ENCODE data around the gene CCDC197.

Gene CCDC197

DNA sequence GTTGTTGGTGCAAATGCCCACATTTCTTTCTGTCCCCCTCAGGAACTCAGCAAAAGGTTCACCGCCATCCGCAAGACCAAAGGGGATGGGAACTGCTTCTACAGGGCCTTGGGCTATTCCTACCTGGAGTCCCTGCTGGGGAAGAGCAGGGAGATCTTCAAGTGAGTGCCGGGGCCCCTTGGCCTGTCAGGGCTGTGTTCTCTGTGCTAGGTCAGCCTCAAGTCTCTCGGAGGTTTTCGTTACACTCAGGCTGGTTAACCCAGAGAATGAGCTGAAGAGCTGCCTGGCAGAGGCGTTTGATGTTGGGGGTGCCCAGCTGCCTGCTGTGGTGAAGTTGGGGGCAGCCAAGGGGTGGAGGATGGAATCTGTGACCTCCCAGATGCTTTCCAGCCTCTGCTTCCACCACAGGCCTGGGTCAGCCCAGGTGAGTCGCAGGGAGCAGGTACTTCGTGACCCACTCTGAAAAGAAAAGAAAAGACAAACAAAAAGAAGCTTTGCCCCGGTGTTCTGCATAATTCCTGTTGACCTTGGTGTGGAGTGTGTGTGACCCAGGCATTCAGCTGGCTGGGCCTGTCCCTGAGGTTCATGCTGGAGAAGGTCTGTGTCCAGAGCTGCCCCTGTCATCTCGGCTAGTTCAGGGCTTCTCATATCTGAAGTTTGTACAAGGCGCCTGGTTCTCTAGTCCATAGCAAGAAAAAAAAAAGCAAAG, 42.0 kb downstream of the CCDC197 start:
- TF ChIP-seq, protein P1, sequence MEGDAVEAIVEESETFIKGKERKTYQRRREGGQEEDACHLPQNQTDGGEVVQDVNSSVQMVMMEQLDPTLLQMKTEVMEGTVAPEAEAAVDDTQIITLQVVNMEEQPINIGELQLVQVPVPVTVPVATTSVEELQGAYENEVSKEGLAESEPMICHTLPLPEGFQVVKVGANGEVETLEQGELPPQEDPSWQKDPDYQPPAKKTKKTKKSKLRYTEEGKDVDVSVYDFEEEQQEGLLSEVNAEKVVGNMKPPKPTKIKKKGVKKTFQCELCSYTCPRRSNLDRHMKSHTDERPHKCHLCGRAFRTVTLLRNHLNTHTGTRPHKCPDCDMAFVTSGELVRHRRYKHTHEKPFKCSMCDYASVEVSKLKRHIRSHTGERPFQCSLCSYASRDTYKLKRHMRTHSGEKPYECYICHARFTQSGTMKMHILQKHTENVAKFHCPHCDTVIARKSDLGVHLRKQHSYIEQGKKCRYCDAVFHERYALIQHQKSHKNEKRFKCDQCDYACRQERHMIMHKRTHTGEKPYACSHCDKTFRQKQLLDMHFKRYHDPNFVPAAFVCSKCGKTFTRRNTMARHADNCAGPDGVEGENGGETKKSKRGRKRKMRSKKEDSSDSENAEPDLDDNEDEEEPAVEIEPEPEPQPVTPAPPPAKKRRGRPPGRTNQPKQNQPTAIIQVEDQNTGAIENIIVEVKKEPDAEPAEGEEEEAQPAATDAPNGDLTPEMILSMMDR (IDR thresholded peaks at IDR 0.05; ENCODE audit: low read depth, low read length): no peak
- in situ Hi-C loops (cut with HindIII; ENCODE audit: low sequenced_read_pairs): no loop called here
- DNase-seq (ENCODE audit: low read depth, low spot score): no peak
- H3K4me3 ChIP-seq (ENCODE audit: low read depth, low read length): no peak overlapping the region

DNA sequence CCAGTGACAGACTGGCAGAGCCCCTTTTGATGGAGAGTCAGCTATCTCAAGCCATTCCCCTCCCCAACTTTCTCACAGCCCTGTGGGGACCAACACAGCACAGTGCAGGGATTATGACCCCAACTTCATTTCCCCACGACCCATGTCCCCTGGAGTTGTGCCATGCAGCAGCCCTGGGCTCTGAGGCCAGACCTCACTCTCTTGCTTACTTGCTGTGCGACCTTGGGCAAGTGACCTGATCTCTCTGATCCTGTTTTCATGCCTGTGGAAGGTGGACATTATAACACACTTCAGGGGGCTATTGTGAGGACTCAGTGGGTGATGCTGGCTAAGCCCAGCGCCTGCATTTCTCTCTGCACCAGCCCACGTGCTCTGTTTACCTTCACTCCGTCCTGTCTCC, 43.1 kb downstream of the CCDC197 start:
- in situ Hi-C loops (cut with HindIII; ENCODE audit: low sequenced_read_pairs): no loop called here

DNA sequence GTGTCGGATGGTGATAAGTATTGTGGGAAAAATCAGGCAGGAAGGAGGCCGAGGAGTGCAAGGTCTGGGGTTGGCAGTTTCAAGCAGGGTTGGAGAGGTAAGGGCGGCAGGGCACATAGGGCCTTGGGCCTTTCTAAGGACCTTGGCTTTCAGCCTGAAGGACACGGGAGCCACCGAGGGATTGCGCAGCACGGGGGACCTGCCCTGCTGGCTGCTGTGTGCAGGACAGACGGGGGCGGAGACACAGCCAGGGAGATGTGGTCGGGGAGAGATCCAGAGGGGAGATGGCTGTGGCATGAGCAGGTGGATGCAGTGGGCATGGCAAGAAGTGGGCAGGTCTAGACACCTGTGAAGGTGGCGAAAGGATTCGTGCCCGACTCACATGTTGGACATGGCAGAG, 43.7 kb downstream of the CCDC197 start:
- in situ Hi-C loops (cut with HindIII; ENCODE audit: low sequenced_read_pairs): no loop called here
- TF ChIP-seq, protein P1 (IDR thresholded peaks at IDR 0.05; ENCODE audit: low read depth, low read length): no peak
- H3K4me3 ChIP-seq (ENCODE audit: low read depth, low read length): no peak overlapping the region
- DNase-seq (ENCODE audit: low read depth, low spot score): no peak

More for the DNA sequence above, 43.1 kb downstream of the CCDC197 start:
- TF ChIP-seq, protein P1 (IDR thresholded peaks at IDR 0.05; ENCODE audit: low read depth, low read length): no peak
- H3K4me3 ChIP-seq (ENCODE audit: low read depth, low read length): no peak overlapping the region
- DNase-seq (ENCODE audit: low read depth, low spot score): no peak

DNA sequence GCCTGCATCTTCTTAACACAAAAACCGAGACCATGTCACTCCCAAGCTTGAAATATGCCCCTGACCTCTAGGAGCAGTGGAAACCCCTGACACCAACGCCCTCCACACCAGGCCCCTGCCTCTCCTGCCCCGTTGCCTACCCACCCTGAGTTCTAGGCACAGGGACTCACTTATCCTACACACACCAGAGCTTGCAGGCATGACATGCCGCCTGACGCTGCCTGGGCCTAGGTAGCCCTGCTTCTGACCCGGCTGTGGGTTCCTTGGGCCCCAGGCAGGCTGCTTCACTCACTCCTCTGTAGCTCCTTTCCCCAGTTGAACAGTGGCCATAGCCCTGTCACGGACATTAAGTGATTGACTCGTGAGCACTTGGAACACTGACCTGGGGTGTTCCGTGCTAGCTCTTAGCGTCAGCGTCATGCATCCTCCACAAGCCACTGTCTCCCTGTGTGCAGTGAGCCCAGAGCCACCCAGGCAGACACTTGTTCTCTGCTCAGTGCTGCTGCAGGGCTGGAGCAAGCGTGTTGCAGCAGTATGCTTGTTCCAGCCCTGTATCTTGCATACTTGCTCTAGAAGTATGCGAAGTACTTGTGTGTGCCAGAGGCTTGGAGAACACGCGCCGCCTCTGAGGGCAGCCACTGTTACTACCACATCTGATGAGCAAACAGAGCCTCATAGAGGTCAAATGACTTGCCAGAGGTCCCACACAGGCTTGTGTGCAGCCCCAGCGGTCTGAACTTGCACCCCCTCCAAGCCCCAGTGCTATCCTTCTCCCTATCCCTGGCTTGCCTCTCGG, 44.6 kb downstream of the CCDC197 start:
- DNase-seq (ENCODE audit: low read depth, low spot score): peak; percentile 45
- no peak overlapping the region for H3K4me3 ChIP-seq (ENCODE audit: low read depth, low read length)
- in situ Hi-C loops (cut with HindIII; ENCODE audit: low sequenced_read_pairs): no loop called here
- TF ChIP-seq, protein P1 (IDR thresholded peaks at IDR 0.05; ENCODE audit: low read depth, low read length): no peak

DNA sequence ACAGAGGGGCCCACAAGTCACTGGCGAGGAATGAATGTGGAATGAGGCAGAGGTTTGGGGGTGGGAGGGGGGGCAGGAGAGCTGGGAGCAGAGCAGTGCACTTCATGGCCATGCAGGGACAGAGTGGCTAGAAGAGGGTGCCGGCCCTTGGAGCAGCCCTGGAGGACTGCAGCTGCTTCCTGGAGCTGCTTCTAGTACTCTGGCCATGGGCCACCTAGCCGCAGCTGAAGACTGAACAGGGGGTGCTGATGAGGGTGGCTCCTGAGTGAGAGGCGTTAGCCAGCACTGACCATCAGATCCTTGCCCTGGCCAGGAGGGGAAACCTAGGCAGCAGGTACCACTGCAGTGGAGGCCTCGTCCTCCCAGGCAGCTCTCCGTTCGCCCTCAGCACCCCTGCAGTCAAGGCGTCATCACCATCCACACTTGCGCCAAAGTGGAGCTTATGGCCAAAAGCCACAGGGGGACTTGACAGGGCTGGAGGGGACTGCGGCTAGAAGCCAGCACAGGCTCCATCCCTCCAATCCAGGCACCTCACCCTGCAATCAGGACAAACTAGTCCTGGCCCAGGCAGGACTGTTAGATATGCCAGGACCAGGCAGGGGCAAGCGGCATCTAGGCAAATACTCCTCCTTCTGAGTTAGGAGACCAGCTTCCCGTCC, 45.5 kb downstream of the CCDC197 start:
- no peak for DNase-seq (ENCODE audit: low read depth, low spot score)
- TF ChIP-seq, protein P1 (IDR thresholded peaks at IDR 0.05; ENCODE audit: low read depth, low read length): no peak
- in situ Hi-C loops (cut with HindIII; ENCODE audit: low sequenced_read_pairs): no loop called here
- no peak overlapping the region for H3K4me3 ChIP-seq (ENCODE audit: low read depth, low read length)

DNA sequence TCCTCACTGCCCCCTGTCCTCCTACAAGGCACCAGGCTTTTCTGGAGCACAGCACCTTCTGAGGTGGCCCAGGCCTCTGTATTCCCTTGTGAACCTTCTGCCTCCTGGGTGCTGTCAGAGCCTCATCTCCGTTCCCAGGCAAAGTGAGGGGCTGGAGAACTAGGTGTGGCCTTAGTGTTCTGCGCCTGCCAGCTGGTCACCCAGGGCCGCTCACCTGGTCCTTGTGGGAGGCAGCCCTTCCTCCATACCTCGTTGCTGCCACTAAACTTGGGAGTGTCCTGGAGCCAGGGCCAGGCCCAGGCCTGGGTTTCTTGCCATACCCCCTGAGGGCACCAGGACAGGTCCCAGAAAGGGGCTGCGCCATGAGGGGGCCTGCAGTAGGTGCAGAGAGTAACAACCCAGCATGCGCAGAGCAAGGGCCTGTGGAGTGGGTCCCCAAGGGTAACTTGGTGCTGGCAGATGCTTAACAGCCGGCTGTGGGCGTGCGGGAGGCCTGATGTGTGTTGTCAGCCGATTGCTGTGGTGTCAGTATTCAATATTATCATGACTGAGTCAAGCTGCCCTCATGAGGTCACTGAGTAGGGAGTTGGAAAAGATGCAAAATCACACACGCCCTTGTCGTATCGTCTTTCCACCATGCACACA, 46.1 kb downstream of the CCDC197 start:
- in situ Hi-C loops (cut with HindIII; ENCODE audit: low sequenced_read_pairs): no loop called here
- TF ChIP-seq, protein P1 (IDR thresholded peaks at IDR 0.05; ENCODE audit: low read depth, low read length): no peak
- no peak for DNase-seq (ENCODE audit: low read depth, low spot score)
- no peak overlapping the region for H3K4me3 ChIP-seq (ENCODE audit: low read depth, low read length)
